Panc1 (cell line): ENCODE data around the gene FAM227A. TPM values are rescaled to one million over a fixed set of nuclear protein-coding genes. Genes with fewer than 3 reads are reported as not detected.

ENCODE experiments used
- ATAC-seq: fragments of 200-7000 bp; cut with Tn5 transposase; 2 replicates; pipeline ENCODE4 v1.9.1; 2020; ENCODE audit warnings: mild to moderate bottlenecking, moderate library complexity
- BruUV-seq: library from RNA; stranded (reverse); fragments of 400-500 nt; replicated peaks from 2 replicates; lab custom pipeline; 2021; lab: Mats Ljungman, UMichigan
- CTCF ChIA-PET: fragments of 300-600 bp; sonication (Branson Sonifier 250); formaldehyde crosslinking; loops from one replicate; lab custom pipeline; 2022; ENCODE audit warnings: antibody characterized with exemption; lab: Charles Lee
- POLR2A ChIA-PET: fragments of 300-600 bp; sonication (Branson Sonifier 250); formaldehyde crosslinking; loops from one replicate; lab custom pipeline; 2022; ENCODE audit warnings: antibody characterized with exemption; lab: Charles Lee
- DNase-seq: peaks from one replicate; pipeline ENCODE4 v3.0.0-alpha.2; 2010; ENCODE audit warnings: low read depth, low spot score
- H3K27ac ChIP-seq: 2 replicates; pipeline ENCODE4 v1.5.1; 2011; ENCODE audit warnings: mild to moderate bottlenecking, low read length, inconsistent platforms
- H3K27me3 ChIP-seq: fragments of 200-500 bp; sonication (Bioruptor generic); 2 replicates; pipeline ENCODE4 v1.6.0; 2014; ENCODE audit warnings: low read length, inconsistent platforms; ENCODE audit not compliant: control insufficient read depth, insufficient read depth
- H3K36me3 ChIP-seq: fragments of 200-500 bp; sonication (Bioruptor generic); 2 replicates; pipeline ENCODE4 v1.5.1; 2014; ENCODE audit warnings: inconsistent platforms, mild to moderate bottlenecking, low read length, moderate library complexity; ENCODE audit not compliant: control insufficient read depth, insufficient read depth
- H3K4me1 ChIP-seq: 2 replicates; pipeline ENCODE4 v1.5.1; 2011; ENCODE audit warnings: inconsistent platforms, mild to moderate bottlenecking, low read length, moderate library complexity; ENCODE audit not compliant: control insufficient read depth, insufficient read depth
- H3K4me3 ChIP-seq, 2 experiments: 2 replicates each; pipeline ENCODE4 v1.5.1; 2011 to 2012; ENCODE audit warnings: low read depth in 2 of 2, low read length in 2 of 2, mild to moderate bottlenecking in 2 of 2, inconsistent platforms in 1 of 2, moderate library complexity in 1 of 2
- H3K9me3 ChIP-seq: fragments of 200-500 bp; sonication (Bioruptor generic); 2 replicates; pipeline ENCODE4 v1.5.1; 2014; ENCODE audit warnings: low read depth, mild to moderate bottlenecking, inconsistent platforms, low read length, moderate library complexity; ENCODE audit not compliant: control insufficient read depth, insufficient read depth
- CTCF ChIP-seq: fragments of 450-650 bp; IDR thresholded peaks from 2 replicates; pipeline ENCODE4 v1.5.1; 2017; ENCODE audit warnings: mild to moderate bottlenecking
- POLR2AphosphoS5 ChIP-seq: IDR thresholded peaks from 2 replicates; pipeline ENCODE4 v1.6.1; 2012; ENCODE audit warnings: mild to moderate bottlenecking, low read depth, low read length, moderate library complexity
- REST ChIP-seq, 2 experiments: IDR thresholded peaks; 2 replicates each; pipeline ENCODE4 v1.6.1; 2011 to 2012; ENCODE audit warnings: low read depth in 2 of 2, control low read depth in 1 of 2, low read length in 1 of 2, mild to moderate bottlenecking in 1 of 2, moderate library complexity in 1 of 2; ENCODE audit not compliant: insufficient read depth in 1 of 2
- SIN3A ChIP-seq: IDR thresholded peaks from 2 replicates; pipeline ENCODE4 v1.6.1; 2012; ENCODE audit warnings: low read depth, mild to moderate bottlenecking, low read length, moderate library complexity, borderline replicate concordance; ENCODE audit not compliant: insufficient read depth
- TCF7L2 ChIP-seq: IDR thresholded peaks from 2 replicates; pipeline ENCODE4 v1.6.1; 2011; ENCODE audit warnings: mild to moderate bottlenecking, low read depth, low read length, inconsistent platforms
- in situ Hi-C: cut with HindIII; loops from 2 replicates; pipeline ENCODE4 v1.10.0; 2016; ENCODE audit warnings: low sequenced_read_pairs, low pct_unique_long_range_greater_than_20kb
- intact Hi-C: fragments of 100-400 bp; cut with micrococcal nuclease; formaldehyde crosslinking; loops from one replicate; pipeline ENCODE4 v1.10.0; 2022; ENCODE audit not compliant: unreplicated experiment
- total RNA-seq: library from RNA; stranded (reverse); gene quantifications from one replicate; pipeline ENCODE4 v1.2.1, GENCODE V29; 2021; ENCODE audit not compliant: unreplicated experiment

Gene FAM227A
- total RNA-seq, 1 experiment from 2014 or later = 2.4 TPM

- intact Hi-C loops = no loop called here
- H3K4me1 ChIP-seq = no peaks in the 10 kb centered on the region
- ChIA-PET POLR2A (no interaction called here), CTCF (no interaction called here)
- no peak for DNase-seq
- TF ChIP-seq SIN3A (no peak), REST (IDR thresholded peaks at IDR 0.05; ENCODE audit: insufficient read depth in 1 of 2, low read depth in 2 of 2, low read length in 1 of 2) (no peak), POLR2AphosphoS5 (no peak), TCF7L2 (no peak), CTCF (no peak)
- ATAC-seq = no peak
- H3K4me3 ChIP-seq = no peak overlapping the region
- no peaks in the 10 kb centered on the region for H3K36me3 ChIP-seq
- in situ Hi-C loops = no loop called here
- no peaks in the 10 kb centered on the region for H3K27me3 ChIP-seq
- BruUV-seq = no TSS peak
- H3K27ac ChIP-seq = no peak overlapping the region
- no peaks in the 10 kb centered on the region for H3K9me3 ChIP-seq
Observed at GRCh38 chr22:38531251-38531938, 124.8 kb downstream of the FAM227A start.

Other genes starting within 250 kb of the FAM227A start
- gene KCNJ4, start 201.2 kb downstream of the FAM227A start, total RNA-seq = 0.18 TPM
- 11.6 TPM for gene KDELR3, start 188.3 kb downstream of the FAM227A start, total RNA-seq
- 277 TPM for gene DDX17, start 150.1 kb downstream of the FAM227A start, total RNA-seq
- 3.2 TPM for gene DMC1, start 86.2 kb downstream of the FAM227A start, total RNA-seq
- 20.4 TPM for gene CBY1, start 246 bp upstream of the FAM227A start, total RNA-seq
- 111 TPM for gene TOMM22, start 25.6 kb upstream of the FAM227A start, total RNA-seq
- 35.1 TPM for gene JOSD1, start 44.6 kb upstream of the FAM227A start, total RNA-seq
- 25.5 TPM for gene GTPBP1, start 49.6 kb upstream of the FAM227A start, total RNA-seq
- 45.1 TPM for gene SUN2, start 99.6 kb upstream of the FAM227A start, total RNA-seq
- 10.5 TPM for gene DNAL4, start 137.8 kb upstream of the FAM227A start, total RNA-seq
- gene NPTXR, start 187.6 kb upstream of the FAM227A start, total RNA-seq = 32.6 TPM
- 98.4 TPM for gene CBX6, start 215.8 kb upstream of the FAM227A start, total RNA-seq